HG03378 (cell line): ENCODE results near the gene CYP1B1.
A peak's percentile ranks its signal among the peaks of the same experiment; 100 is the strongest.
"Not testable (repeated sequence)": the region's sequence is repeated elsewhere in the genome, so short reads cannot be mapped to it uniquely, and the experiment has no call there.

ENCODE experiments used
- ATAC-seq: cut with Tn5 transposase; IDR thresholded peaks from one replicate; pipeline ENCODE4 v1.9.1; 2021; ENCODE audit warnings: mild to moderate bottlenecking, moderate library complexity; ENCODE audit not compliant: unreplicated experiment

The CYP1B1 gene

DNA sequence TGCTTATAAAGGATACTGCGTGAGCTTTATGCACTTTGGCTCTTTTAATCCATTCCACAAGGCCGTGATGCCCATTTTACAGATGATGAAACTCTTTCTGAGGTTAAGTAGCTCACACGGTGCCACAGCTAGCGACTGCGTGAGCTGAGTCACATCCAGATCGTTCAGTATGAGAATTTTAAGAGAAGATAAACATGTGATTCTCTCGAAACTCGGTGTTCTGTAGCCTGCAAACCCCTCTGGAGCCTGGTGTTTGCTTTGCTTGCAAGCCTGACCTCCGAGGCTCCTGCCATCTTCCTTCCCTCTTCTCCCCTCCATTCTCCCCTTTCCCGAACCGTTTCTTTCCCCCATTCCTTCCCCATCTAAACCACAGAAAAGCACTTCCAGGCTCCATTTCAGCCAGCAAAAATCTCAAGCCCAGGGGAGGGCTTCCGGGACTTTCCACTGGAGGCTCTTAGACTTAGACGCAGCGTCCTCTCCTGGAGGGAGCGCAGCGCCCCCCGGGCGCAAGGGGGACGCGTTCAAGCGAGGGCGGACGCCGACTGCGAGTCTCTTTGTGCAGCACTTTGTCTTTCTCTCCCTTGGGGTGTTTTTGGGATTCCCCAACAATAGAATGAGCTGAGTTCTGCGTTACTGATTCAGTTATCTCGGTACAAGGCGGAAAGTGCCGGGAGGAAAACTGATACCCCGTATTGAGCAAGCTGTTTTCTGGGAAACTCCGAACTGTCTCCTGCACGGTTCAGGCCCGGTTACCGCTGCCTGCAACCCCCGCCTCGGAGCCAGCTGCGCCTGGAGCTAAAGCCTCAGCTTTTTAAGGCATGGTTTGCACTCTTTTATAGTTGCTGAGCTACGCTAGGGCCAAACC, 38.0 kb downstream of the CYP1B1 start:
- ATAC-seq: peak; percentile 66

DNA sequence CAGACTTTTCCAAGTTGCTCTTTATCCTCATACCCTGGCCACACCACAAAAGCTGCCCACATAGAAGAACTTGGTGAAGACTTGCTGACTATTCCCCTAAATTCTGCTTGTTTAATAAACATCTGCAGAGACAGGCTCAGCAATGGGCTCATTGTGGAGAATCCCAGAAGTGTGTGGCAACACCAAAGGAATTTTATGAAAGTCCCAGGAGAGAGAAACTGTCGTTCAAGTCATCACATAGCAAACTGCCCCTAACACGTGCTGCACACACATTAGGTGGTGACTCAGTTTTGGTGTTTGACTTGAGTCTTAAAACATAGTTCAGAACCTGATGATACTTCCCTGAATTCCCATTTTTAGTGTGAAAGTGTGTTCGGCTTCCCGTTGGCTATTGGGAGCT, 38.6 kb downstream of the CYP1B1 start:
- ATAC-seq: no peak

DNA sequence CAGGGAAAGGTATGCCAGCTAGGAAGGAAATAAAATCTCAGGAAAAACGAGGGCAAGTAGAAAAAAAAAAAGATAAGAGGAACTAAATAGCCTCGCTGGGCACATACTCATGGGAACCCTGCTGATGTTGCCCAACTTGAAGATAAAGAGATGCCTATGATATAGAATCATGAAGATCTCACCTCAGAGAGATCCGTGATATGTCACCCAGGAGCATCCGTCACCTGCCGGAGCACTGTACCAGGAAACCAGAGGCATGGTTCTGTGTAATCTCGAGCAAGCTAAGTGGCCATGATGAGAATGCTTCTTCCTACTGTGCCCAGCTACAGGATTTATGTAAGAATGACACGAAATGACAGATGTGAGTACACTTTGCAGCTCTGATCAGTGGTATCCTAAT, 40.0 kb downstream of the CYP1B1 start:
- no peak for ATAC-seq

DNA sequence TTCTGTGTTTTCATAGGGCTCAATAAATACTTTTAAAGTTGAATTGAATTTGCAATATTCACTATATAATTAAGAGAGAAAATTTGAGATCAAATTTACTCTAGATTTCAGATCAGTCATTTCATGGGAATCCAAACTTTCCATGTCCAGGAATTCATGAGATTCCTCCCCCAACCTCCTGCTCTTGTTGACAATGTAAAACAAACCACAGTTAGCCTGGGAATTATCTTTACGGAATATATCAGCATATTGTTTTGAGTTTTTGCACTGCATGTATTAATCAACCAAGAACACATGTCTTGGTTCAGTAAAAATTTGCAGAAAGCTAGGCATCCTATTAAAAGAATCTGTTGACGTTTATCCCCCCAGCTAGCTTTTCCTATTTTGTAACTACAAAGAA, 42.3 kb downstream of the CYP1B1 start:
- no peak for ATAC-seq

DNA sequence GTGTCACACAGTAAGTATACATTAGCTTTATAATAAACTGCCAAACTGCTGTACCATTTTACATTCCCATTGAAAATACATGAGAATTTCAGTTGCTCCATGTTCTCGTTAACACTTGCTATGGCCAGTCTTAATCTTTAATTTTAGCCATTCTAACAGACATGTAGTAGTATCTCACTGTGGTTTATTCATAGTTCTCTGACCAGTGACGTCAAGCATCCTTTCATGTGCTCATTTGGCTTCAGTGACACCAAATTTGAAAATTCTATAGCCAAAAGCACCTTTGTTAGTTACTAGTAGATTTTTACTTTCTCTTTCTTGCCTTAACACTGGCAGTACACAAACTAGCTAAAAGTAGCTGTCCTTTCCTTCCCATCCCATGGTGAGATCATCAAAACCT, 43.0 kb downstream of the CYP1B1 start:
- ATAC-seq: no peak

DNA sequence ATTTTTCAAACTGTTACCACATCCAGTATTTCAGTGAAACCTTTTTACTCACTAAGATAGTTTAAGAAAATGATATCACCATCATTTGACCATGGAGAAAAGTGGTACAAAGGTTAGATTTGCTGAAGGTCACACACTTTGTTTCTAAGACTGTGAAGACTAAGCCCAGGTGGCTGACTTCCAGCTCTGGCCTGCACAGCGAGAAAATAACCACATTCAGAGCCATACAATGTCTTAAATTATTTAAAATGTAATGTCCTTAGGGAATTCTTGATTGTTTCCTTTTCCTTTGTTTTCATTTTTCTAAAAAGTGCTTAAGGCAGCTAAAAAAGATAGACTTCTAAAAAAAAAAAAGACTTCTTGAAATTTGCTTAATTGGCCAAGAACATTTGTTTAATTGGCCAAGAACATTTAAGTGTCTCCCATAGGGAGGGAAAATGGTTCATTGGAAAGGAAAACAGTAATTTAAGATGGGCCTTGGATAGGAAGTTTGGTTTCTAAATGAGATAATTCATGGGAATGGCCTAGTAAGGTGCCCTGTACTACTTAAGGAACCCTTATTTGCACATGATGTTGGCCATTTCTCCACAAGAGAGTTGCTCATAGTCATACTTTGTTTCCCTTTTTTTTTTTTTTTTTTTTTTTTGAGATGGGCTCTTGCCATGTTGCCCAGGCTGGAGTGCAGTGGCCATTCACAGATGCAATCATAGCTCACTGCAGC, 45.2 kb downstream of the CYP1B1 start:
- no peak for ATAC-seq

DNA sequence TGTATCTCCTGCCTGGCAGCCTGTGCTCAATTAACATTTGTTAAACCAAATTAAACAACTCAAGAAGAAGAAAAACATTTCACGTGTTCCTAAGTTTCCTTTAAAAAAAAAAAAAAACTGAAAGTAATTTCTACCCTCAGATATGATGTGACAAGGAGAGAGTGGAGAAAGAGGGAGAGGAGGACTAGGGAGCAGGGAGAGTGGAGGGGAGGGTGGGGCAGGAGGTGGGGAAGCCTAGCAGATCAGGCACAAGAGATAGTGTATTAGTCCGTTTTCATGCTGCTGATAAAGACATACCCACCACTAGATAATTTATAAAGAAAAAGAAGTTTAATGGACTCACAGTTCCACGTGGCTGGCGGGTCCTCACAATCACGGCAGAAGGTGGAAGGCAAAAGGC, 46.4 kb downstream of the CYP1B1 start:
- ATAC-seq: no peak

DNA sequence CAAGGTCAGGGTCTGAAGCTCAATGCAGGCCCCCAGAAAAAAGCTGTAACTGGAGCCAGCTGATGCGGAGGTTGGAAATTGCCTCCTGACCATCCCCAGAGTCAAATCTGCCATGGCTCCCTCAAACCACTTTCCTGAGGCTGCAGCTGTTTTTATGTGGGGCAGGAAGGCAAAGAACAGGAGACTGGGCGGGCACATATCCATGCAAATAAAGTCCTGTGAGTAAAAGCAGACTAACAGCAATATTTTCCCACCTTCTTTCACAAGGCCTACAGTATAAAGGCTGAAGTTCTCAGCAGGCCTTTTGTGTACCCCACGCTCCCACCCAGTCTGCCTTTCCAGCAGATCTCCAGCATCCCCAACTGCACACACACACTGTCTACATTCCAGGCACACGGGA, 47.1 kb downstream of the CYP1B1 start:
- ATAC-seq: no peak

DNA sequence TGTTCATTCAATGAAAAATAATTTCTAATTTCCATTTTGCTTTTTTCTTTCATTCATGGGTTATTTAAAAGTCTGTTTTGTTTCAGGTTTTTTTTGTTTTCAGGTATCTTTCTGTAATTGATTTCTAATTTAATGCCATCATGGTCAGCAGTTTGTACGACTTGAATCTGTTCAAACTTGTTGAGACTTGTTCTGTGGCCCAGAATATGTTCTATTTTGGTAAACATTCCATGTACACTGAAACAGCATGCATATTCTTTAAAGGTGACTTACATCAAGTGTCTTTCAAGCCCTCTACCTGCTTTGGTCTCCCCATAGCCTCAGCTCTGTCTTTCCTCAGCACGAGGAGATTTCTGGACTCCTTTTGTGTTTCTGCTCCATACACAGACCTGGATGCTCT, 49.1 kb downstream of the CYP1B1 start:
- no peak for ATAC-seq

DNA sequence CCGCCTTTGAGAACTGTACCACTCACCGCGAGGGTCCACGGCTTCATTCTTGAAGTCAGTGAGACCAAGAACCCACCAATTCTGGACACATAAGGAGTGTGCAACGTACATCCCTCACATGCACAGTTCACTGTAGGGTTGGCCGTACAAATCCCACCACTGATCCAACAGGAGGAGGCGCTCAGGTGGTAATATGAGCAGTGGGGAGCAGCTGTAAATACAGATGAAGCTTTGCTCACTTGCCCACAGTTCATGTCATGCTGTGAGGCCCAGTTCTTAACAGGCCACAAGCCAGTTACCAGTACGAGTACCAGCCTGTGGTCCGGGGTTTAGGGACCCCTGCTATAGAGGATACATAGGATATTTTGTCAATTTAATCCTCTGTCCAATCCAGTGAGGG, 54.4 kb downstream of the CYP1B1 start:
- ATAC-seq: no peak

DNA sequence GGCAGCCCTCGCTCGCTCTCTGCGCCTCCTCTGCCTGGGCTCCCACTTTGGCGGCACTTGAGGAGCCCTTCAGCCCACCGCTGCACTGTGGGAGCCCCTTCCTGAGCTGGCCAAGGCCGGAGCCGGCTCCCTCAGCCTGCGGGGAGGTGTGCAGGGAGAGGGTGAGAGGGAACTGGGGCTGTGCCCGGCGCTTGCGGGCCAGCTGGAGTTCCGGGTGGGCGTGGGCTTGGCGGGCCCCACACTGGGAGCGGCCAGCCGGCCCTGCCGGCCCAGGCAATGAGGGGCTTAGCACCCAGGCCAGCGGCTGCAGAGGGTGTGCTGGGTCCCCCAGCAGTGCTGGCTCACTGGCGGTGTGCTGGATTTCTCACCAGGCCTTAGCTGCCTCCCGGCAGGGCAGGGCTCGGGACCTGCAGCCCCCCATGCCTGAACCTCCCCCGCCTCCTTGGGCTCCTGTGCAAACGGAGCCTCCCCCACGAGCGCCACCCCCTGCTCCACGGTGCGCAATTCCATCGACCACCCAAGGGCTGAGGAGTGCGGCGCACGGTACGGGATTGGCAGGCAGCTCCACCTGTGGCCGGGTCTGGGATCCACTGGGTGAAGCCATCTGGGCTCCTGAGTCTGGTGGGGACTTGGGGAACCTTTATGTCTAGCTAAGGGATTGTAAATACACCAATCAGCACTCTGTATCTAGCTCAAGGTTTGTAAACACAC, 55.4 kb downstream of the CYP1B1 start:
- not testable (repeated sequence) for ATAC-seq

DNA sequence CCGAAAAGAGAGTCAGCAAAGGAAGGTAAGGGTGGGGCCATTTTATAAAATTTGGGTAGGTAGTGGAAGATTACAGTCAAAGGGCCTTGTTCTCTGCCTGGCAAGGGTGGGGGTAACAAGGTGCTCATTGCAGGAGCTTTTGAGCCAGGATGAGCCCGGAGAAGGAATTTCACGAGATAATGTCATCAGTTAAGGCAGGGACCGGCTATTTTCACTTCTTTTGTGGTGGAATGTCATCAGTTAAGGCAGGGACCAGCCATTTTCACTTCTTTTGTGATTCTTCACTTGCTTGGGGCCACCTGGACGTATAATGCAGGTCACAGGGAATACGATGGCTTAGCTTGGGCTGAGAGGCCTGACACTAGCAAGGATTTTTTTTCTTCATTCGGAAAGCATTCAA, 58.1 kb downstream of the CYP1B1 start:
- no peak for ATAC-seq
